Hepatocyte (in vitro differentiated cells): ENCODE results near the gene GULP1. TPM values are rescaled to one million over a fixed set of nuclear protein-coding genes. Genes with fewer than 3 reads are reported as not detected.
A peak's percentile ranks its signal among the peaks of the same experiment; 100 is the strongest.

ENCODE experiments used
- DNase-seq: peaks from one replicate; pipeline ENCODE4 v3.0.0-alpha.2; 2016; ENCODE audit warnings: low spot score
- H2AFZ ChIP-seq: fragments of 200-600 bp; sonication (generic); 2 replicates; pipeline ENCODE4 v1.6.0; 2016; ENCODE audit warnings: antibody characterized with exemption, mild to moderate bottlenecking
- H3K27ac ChIP-seq: fragments of 200-600 bp; sonication (generic); 2 replicates; pipeline ENCODE4 v1.5.1; 2016; ENCODE audit warnings: mild to moderate bottlenecking
- H3K27me3 ChIP-seq: fragments of 200-600 bp; sonication (generic); 2 replicates; pipeline ENCODE4 v1.6.1; 2016
- H3K36me3 ChIP-seq: fragments of 200-600 bp; sonication (generic); replicated peaks from 2 replicates; pipeline ENCODE4 v1.5.1; 2016; ENCODE audit warnings: low read depth; ENCODE audit not compliant: insufficient read depth
- H3K4me1 ChIP-seq: fragments of 200-600 bp; sonication (generic); 2 replicates; pipeline ENCODE4 v1.5.1; 2016; ENCODE audit warnings: mild to moderate bottlenecking, moderate library complexity; ENCODE audit not compliant: insufficient read depth
- H3K4me2 ChIP-seq: fragments of 200-600 bp; sonication (generic); 2 replicates; pipeline ENCODE4 v1.6.0; 2016
- H3K4me3 ChIP-seq: fragments of 200-600 bp; sonication (generic); 2 replicates; pipeline ENCODE4 v1.5.1; 2016; ENCODE audit warnings: mild to moderate bottlenecking
- H3K79me2 ChIP-seq: fragments of 200-600 bp; sonication (generic); 2 replicates; pipeline ENCODE4 v1.6.0; 2017; ENCODE audit warnings: mild to moderate bottlenecking
- H3K9me2 ChIP-seq: fragments of 200-600 bp; sonication (generic); replicated peaks from 2 replicates; pipeline ENCODE4 v1.6.0; 2017; ENCODE audit warnings: mild to moderate bottlenecking; ENCODE audit not compliant: insufficient read depth
- H3K9me3 ChIP-seq: fragments of 200-600 bp; sonication (generic); 2 replicates; pipeline ENCODE4 v1.5.1; 2016; ENCODE audit warnings: low read depth, mild to moderate bottlenecking
- H4K20me1 ChIP-seq: fragments of 200-600 bp; sonication (generic); 2 replicates; pipeline ENCODE4 v1.6.0; 2016; ENCODE audit warnings: mild to moderate bottlenecking; ENCODE audit not compliant: insufficient read depth, poor library complexity, severe bottlenecking
- EZH2 ChIP-seq: fragments of 200-600 bp; sonication (generic); IDR thresholded peaks from 2 replicates; pipeline ENCODE4 v1.6.1; 2016; ENCODE audit warnings: antibody characterized with exemption, mild to moderate bottlenecking, borderline replicate concordance
- EZH2phosphoT487 ChIP-seq: fragments of 200-600 bp; sonication (generic); IDR thresholded peaks from one replicate; pipeline ENCODE4 v1.6.1; 2018; ENCODE audit warnings: antibody characterized with exemption, mild to moderate bottlenecking, low read depth, moderate library complexity; ENCODE audit not compliant: unreplicated experiment, severe bottlenecking
- WGBS: methylation state at CpG from one replicate; pipeline ENCODE4 v1.1.6; 2016; ENCODE audit warnings: low lambda C conversion rate; ENCODE audit errors: missing lambda C conversion rate; 5-methylcytosine and 5-hydroxymethylcytosine counted together
- polyA plus RNA-seq: library from polyadenylated mRNA; unstranded; fragments of >200 nt; fragmentation: Nextera tagmentation; extraction: Ambion mirVana; gene quantifications from 2 replicates; pipeline ENCODE4 v1.2.1, GENCODE V29; 2016
- total RNA-seq: library from RNA; depleted of rRNA; stranded (reverse); fragments of >200 nt; gene quantifications from 2 replicates; pipeline ENCODE4 v1.2.3, GENCODE V29; 2014
- TF ChIP-seq, protein P1 (sequence below): fragments of 200-600 bp; sonication (generic); IDR thresholded peaks from 2 replicates; pipeline ENCODE4 v1.5.1; 2016; ENCODE audit warnings: antibody characterized with exemption, mild to moderate bottlenecking; ENCODE audit not compliant: poor library complexity

GULP1 gene
- total and polyA plus RNA-seq, 2 experiments from 2014 or later, result 55.6 to 135 TPM

- Histone ChIP-seq H3K79me2 (peaks cover 32% of the 10 kb centered on the region), H3K36me3 (no peaks in the 10 kb centered on the region), H3K4me2 (peak overlapping the region; percentile 68), H3K27me3 (no peaks in the 10 kb centered on the region), H3K9me2 (no peaks in the 10 kb centered on the region), H4K20me1 (no peaks in the 10 kb centered on the region), H2AFZ (no peak overlapping the region), H3K27ac (peak overlapping the region; percentile 68), H3K9me3 (no peaks in the 10 kb centered on the region), H3K4me3 (no peak overlapping the region), H3K4me1 (peaks cover 26% of the 10 kb centered on the region)
- WGBS, result 49% methylated on average over 5 of the region's 5 CpGs
- no peak for DNase-seq
- no peak for TF ChIP-seq EZH2
- TF ChIP-seq EZH2phosphoT487, result no peak
- TF ChIP-seq, protein P1, sequence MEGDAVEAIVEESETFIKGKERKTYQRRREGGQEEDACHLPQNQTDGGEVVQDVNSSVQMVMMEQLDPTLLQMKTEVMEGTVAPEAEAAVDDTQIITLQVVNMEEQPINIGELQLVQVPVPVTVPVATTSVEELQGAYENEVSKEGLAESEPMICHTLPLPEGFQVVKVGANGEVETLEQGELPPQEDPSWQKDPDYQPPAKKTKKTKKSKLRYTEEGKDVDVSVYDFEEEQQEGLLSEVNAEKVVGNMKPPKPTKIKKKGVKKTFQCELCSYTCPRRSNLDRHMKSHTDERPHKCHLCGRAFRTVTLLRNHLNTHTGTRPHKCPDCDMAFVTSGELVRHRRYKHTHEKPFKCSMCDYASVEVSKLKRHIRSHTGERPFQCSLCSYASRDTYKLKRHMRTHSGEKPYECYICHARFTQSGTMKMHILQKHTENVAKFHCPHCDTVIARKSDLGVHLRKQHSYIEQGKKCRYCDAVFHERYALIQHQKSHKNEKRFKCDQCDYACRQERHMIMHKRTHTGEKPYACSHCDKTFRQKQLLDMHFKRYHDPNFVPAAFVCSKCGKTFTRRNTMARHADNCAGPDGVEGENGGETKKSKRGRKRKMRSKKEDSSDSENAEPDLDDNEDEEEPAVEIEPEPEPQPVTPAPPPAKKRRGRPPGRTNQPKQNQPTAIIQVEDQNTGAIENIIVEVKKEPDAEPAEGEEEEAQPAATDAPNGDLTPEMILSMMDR, result no peak
Observed at GRCh38 chr2:188527581-188527993, 235.9 kb downstream of the GULP1 start.

DNA sequence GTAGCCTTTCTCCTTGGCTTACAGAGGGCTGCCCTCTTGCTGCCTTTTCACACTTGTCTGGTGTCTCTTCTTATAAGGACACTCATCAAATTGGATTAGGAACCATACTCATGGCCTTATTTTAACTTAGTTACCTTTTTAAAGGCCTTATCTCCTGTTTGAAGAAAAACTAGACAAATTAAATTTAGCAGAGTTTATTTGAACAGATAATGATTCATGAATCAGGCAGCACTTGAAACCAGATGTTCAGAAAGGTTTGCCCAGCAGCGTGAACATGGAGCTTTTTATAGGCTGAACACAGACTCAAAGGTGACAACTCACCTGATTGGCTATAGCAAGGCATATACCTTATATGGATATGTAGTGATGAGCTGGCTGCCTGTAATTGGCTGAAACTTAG is 238.0 kb downstream of the GULP1 start:
- Histone ChIP-seq H3K9me2 (no peaks in the 10 kb centered on the region), H2AFZ (no peak overlapping the region), H3K4me2 (no peak overlapping the region), H4K20me1 (no peaks in the 10 kb centered on the region), H3K27me3 (no peaks in the 10 kb centered on the region), H3K9me3 (no peaks in the 10 kb centered on the region), H3K27ac (peak overlapping the region; percentile 68), H3K4me3 (no peak overlapping the region), H3K79me2 (peaks cover 32% of the 10 kb centered on the region), H3K36me3 (no peaks in the 10 kb centered on the region), H3K4me1 (peaks cover 26% of the 10 kb centered on the region)
- TF ChIP-seq, protein P1, result no peak
- TF ChIP-seq EZH2, result no peak
- TF ChIP-seq EZH2phosphoT487, result no peak
- DNase-seq, result no peak
- WGBS, result 87% methylated on average over 1 of the region's 1 CpG

- Histone ChIP-seq H3K9me2 (no peaks in the 10 kb centered on the region), H3K79me2 (peaks cover 11% of the 10 kb centered on the region), H2AFZ (no peak overlapping the region), H3K27ac (no peak overlapping the region), H4K20me1 (no peaks in the 10 kb centered on the region), H3K4me2 (no peak overlapping the region), H3K27me3 (no peaks in the 10 kb centered on the region), H3K4me1 (no peaks in the 10 kb centered on the region), H3K9me3 (no peaks in the 10 kb centered on the region), H3K36me3 (no peaks in the 10 kb centered on the region), H3K4me3 (no peak overlapping the region)
- TF ChIP-seq, protein P1, result no peak
- no peak for TF ChIP-seq EZH2phosphoT487
- no peak for TF ChIP-seq EZH2
- WGBS, result 97% methylated on average over 2 of the region's 2 CpGs
- DNase-seq, result no peak
Observed at GRCh38 chr2:188534875-188535274, 243.2 kb downstream of the GULP1 start.

GRCh38 chr2:188551671-188552070 is 260.0 kb downstream of the GULP1 start:
- Histone ChIP-seq H3K27ac (no peak overlapping the region), H3K4me3 (no peak overlapping the region), H3K27me3 (no peaks in the 10 kb centered on the region), H4K20me1 (no peaks in the 10 kb centered on the region), H3K4me2 (no peak overlapping the region), H3K4me1 (no peaks in the 10 kb centered on the region), H3K36me3 (no peaks in the 10 kb centered on the region), H3K79me2 (no peaks in the 10 kb centered on the region), H2AFZ (no peak overlapping the region), H3K9me3 (no peaks in the 10 kb centered on the region), H3K9me2 (no peaks in the 10 kb centered on the region)
- TF ChIP-seq EZH2, result no peak
- 95% methylated on average over 3 of the region's 3 CpGs for WGBS
- no peak for DNase-seq
